ENCODE measurements around the gene SERTAD3. TPM values are rescaled to one million over a fixed set of nuclear protein-coding genes. Genes with fewer than 3 reads are reported as not detected.

SERTAD3 gene
- total and polyA plus RNA-seq, 10 of the 15 experiments (the other 5 are each of a cell fraction or from before 2014, with no cell fraction given) = 4.2 to 22.4 (median 13.7) TPM

DNA sequence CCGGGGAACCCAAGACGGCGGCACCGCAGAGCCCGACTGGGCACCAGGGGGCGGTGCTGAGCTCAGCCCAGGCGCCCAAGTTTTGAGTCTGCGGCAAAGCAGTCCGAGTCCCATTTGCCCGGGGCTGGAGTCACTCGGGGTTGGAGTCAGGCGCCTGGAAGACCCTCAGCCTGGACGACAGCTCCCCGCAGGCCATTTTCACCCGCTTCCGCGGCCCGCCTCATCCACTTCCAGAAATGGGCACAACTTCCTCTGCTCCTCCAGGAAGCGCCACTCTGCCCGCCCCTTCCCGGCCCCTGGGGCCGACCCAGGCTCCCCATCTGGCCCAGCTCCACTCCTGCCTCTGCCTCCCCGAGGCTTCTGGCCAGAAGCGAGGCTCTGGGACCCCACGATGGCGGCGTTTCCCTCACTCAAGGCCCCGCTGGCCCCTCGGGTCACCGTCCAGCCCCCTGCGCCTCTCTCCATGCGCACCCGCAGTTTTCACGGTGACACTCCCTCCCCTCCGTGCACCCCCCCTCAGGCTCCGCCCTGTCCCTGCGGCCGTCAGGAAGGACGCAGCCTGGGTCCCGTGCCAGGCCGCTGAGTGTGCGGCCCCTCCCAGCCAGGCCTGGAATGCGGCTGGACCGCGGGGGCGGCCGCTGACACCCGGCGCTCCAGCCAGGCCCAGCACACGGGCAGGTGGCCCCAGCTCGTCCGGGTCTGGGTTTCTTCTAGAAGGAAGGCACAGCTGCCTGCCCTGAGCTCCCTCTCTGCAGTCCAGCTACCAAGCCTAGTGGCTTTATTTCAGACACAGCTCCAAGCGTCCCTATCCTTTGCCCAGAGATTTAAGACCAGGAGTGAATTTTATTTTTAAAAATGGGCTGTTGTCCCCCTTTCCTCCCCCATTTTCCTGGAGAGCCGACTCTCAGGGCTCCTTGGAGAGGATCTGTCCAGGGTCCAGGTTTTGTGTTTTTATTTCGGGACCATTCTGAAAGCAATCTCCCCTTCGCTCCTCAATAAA is 23.1 kb downstream of the SERTAD3 start (continued):
- no peak for TF ChIP-seq E2F8 (IDR thresholded peaks at IDR 0.05; ENCODE audit: low read depth, partially characterized antibody)
- peak; percentile 84; the same call in 1 of the 2 replicates for TF ChIP-seq BACH1 (IDR thresholded peaks at IDR 0.05; ENCODE audit: borderline replicate concordance)
- peak; percentile 25; the same call in 1 of the 2 replicates for TF ChIP-seq TCF3 (IDR thresholded peaks at IDR 0.05; ENCODE audit: borderline replicate concordance, insufficient read depth, low read depth, low read length)
- peak; percentile 53; the same call in 1 of the 2 replicates for TF ChIP-seq TCF12 (IDR thresholded peaks at IDR 0.05; ENCODE audit: low read depth, low read length)
- peak; percentile 86 for TF ChIP-seq POLR2A (IDR thresholded peaks at IDR 0.05; ENCODE audit: low read depth, low read length)
- 0 out of 2 replicates have a peak, but pooled peaks have one; percentile 59 for TF ChIP-seq HDGF (IDR thresholded peaks at IDR 0.05)
- no peak for TF ChIP-seq NR2C1 (IDR thresholded peaks at IDR 0.05)
- TF ChIP-seq ASH2L (IDR thresholded peaks at IDR 0.05; ENCODE audit: borderline replicate concordance, low read depth) = 0 out of 2 replicates have a peak, but pooled peaks have one; percentile 3
- TF ChIP-seq FOS (IDR thresholded peaks at IDR 0.05; ENCODE audit: borderline replicate concordance, extremely low read depth, insufficient read length) = no peak
- no peak for TF ChIP-seq MTA3 (IDR thresholded peaks at IDR 0.05; ENCODE audit: borderline replicate concordance, low read length)
- no peak for TF ChIP-seq TCF7 (IDR thresholded peaks at IDR 0.05; ENCODE audit: borderline replicate concordance)
- TF ChIP-seq MYB (IDR thresholded peaks at IDR 0.05; ENCODE audit: borderline replicate concordance, low read depth, low read length) = no peak
- TF ChIP-seq PML (IDR thresholded peaks at IDR 0.05; ENCODE audit: low read length) = peak; percentile 77; the same call in 1 of the 2 replicates
- no peak for TF ChIP-seq IRF4 (IDR thresholded peaks at IDR 0.05; ENCODE audit: low read depth, low read length)
- TF ChIP-seq KAT2A (conservative IDR thresholded peaks at IDR 0.05; ENCODE audit: control insufficient read depth, low read depth, low read length) = no peak
- TF ChIP-seq JUND (IDR thresholded peaks at IDR 0.05; ENCODE audit: low read depth, low read length) = no peak
- TF ChIP-seq CREM (IDR thresholded peaks at IDR 0.05; ENCODE audit: low read depth) = no peak
- no peak for TF ChIP-seq NFIC (IDR thresholded peaks at IDR 0.05; ENCODE audit: low read depth, low read length)
- no peak for TF ChIP-seq NFXL1 (IDR thresholded peaks at IDR 0.05; ENCODE audit: borderline replicate concordance)
- TF ChIP-seq, protein P1, sequence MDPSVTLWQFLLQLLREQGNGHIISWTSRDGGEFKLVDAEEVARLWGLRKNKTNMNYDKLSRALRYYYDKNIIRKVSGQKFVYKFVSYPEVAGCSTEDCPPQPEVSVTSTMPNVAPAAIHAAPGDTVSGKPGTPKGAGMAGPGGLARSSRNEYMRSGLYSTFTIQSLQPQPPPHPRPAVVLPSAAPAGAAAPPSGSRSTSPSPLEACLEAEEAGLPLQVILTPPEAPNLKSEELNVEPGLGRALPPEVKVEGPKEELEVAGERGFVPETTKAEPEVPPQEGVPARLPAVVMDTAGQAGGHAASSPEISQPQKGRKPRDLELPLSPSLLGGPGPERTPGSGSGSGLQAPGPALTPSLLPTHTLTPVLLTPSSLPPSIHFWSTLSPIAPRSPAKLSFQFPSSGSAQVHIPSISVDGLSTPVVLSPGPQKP (IDR thresholded peaks at IDR 0.05; ENCODE audit: low read depth, low read length) = peak; percentile 100

All from GM12878 (cell line).